ENCODE data around the gene LGALS9.
"Not testable (repeated sequence)": the region's sequence is repeated elsewhere in the genome, so short reads cannot be mapped to it uniquely, and the experiment has no call there.

Gene LGALS9

DNA sequence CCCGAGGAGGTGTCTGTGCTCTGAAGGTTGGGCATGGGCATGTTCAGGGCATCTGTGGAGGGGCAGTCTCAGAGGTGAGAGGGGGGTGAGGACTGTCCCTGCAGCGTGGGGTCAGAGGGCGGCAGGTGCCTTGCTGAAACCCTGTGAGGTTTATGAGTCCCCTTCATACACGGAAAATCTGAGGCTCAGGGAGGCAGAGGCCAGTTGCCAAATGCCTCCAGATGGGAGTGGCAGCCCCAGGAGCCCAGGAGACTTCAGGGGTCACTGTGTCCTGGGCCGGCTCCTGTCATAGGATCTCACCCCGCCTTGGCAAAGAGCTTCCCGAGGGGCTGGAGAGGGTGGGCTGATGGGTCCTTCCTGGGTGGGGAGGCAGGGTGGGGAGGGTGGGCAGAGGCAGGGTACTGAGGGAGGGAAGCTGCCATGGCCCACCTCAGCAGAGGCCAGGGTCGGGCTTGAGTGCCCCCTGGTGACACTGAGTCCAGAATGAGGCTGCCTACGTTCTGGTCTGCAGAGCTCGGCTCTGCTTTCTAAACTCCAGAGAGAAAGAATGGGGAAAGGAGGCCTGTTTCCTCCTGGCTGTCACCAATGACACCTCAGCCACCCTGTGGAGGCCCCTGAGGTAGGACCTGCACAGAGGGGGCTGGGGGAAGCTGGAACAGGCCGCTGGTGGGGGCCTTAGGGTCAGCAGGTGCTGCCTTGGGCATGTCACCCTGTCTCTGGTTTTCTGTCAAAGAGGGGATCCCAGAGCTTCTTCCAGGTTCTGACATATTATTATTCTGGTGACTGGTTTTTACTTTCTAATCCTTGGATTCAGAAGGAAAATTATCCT, 1.1 kb downstream of the LGALS9 start:
- DNase-seq = no peak

DNA sequence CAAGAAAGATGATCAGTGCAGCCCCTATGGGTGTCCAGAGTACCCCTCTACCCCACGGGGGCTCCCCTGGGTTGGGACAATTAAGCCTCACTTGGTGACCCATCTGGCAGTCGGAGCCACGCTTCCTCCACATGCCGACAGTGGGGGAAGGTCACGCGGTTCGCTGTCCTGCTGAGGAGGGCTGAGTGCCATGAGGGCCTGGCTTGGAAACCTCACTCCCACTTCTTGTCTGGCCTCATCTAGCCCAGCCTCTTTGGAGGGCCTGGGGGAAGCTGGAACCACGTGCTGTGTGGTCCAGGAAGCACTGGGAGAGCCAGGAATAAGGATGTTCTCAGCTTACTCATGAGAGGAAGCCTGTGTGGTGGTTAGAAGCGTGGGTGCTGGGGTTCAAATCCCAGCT, 1.8 kb downstream of the LGALS9 start:
- DNase-seq = not testable (repeated sequence)

DNA sequence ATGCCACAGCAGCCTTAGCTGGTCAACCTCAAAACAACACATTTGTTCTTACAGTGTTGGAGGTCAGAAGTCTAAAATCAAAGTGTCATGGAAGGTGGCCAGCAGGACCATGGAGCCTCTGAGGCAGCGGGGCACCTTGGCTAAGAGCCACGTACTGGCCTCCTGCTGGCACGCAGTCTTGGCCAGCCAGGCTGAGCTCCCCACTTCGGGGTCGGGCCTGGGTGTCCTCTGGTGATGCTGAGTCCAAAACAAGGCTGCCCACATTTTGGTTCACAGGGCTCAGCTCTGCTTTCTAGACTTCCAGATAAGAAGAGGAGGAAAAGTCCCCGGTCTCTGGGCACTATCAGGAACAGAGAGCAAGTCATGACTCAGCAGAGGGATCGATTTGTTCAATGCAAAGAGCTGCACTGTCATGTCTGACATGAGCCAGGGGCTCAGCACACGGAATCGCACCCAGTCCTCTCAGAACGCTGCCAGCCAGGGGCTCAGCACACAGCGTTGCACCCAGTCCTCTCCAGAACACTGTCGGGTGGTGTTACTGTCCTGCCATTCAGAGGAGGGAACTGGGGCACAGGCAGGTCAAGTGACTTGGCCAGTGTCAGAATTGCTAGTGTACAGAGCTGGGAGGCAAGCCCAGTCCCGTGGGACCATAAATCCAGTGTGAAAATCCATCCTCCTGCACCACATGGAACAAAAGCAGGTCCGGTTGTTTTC, 2.5 kb downstream of the LGALS9 start:
- DNase-seq = no peak

DNA sequence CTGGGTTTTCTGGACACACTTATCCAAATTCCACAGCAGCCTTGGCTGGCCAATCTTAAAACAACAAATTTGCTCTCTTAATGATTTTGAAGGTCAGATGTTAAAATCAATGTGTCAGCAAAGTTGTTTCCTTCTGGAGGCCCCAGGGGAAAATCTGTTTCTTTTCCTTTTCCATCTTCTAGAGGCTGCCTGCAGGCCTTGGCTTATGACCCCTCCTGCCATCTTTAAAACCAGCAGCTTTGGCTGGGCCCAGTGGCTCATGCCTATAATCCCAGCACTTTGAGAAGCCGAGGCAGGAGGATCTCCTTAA, 3.0 kb downstream of the LGALS9 start:
- DNase-seq = no peak

DNA sequence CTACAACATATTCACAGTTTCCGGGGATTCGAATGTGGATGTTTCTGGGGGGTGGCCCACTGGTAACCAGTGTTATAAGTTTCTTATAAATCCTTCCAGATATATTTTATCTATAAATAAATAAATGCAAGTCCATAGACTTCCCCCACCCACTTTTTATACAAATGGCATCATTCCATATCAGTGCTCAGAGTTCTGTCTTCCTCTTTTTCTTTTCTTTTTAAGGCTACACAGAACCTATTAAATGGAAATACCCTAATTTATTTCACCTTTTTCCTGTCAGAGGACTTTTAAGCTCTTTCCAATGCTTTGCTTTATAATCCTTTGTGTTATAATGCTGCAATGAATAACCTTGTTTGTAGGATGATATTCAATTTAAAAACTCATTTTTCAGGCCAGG, 3.8 kb downstream of the LGALS9 start:
- no peak for DNase-seq

DNA sequence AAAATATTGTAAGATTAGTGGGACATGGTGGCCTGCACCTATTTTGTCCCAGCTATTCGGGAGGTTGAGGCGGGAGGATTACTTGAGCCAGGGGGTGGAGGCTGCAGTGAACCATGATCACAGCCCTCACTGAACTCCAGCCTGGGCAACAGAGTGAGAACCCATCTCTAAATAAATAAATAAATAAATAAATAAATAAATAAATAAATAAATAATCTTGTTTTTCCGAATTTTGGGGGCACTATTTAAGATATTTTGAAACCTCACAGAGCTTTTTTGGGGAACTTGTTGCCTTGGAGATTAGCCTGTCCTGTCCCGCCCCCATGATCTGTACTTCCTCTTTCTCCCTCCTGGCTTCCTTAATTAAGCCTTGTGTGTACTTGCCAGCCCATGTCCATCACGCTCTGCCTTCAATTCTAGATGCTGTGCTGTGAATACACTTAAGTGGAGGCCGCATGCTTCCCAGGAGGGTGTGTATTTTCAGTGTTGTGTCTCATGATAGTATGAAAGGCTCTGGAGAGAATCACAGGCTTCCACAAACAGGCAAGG, 4.4 kb downstream of the LGALS9 start:
- DNase-seq = no peak

DNA sequence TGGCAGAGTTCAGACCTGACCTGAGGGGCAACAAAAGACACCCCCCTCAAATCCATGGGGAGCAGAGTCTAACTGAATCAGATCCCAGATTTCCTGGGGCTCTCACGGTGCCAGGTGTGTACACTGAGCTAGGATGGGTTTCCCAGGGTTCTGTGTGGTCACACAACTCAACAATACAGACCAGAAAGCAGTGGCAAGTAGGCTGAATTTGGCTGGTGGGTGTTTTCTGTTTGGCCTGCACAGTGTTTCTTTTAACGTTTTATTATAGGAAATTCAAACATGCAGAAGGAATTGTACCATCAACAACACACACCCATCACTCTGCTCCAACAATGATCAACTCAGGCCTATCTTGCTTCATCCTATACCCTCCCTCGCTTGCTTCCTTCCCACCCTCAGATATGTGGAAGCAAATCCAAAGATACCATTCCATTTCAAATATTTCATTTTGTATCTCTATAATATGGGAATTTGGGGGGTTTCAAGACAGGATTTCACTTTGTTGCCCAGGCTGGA, 5.1 kb downstream of the LGALS9 start:
- not testable (repeated sequence) for DNase-seq

DNA sequence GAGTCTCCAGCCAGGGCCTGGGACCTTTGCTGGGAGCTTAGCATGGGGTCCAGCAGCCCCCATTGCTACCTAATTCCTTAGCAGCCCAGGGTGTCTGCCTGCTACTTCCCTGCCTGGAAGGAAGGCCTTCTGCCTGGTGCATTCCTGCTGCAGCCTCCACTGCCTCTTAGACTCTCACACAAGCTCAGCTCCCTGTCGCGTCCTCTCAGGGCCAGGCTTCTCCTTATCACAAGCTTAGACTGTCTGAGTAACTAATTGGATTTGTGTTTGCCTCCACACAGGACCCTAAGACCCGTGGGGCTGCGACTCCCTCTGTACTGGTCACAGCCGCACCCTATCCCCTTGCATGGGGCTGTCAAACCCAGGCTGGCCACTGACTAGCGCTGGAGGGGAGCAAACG, 6.8 kb downstream of the LGALS9 start:
- not testable (repeated sequence) for DNase-seq

DNA sequence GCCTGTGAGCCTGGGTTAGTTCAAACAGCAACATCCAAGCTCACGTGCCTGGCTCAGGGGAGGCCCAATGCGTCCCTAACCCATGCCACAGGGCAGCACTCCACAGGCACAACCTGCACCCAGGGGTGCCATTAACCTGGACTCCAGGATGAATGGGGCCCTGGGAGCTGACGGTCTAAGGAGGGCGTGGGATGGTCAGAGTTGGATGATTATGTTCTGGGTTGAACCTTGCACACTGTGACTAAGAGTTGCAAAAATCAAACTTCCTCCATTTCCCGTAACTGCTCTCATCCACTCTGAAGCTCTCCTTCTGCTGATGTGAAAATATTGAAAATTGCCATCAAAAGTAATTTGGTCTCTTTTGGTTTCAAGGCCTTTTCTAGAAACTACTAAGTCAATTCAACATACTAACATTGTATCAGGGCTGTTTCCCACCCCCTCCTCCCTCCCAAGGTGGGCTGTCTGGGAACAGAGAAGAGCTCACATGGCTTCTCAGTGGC, 7.5 kb downstream of the LGALS9 start:
- DNase-seq = not testable (repeated sequence)

DNA sequence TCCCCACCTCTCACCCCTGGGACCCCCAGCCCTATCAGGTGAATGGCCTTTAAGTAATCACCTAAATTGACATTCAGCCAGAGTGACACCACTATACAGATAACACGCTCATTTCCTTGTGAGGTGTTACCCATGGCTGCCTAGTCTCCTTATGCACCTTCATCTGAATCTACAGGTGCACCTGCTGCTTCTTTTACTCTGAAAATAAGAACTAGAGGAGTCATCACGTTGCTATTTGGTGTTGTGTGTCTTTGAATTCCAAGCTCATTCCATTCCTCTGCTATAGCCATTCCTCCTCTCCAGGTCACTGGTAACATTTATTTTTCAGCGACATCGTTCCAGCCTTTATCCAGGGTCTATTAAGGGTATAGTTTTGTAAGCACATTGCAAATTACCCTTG, 9.8 kb downstream of the LGALS9 start:
- no peak for DNase-seq

DNA sequence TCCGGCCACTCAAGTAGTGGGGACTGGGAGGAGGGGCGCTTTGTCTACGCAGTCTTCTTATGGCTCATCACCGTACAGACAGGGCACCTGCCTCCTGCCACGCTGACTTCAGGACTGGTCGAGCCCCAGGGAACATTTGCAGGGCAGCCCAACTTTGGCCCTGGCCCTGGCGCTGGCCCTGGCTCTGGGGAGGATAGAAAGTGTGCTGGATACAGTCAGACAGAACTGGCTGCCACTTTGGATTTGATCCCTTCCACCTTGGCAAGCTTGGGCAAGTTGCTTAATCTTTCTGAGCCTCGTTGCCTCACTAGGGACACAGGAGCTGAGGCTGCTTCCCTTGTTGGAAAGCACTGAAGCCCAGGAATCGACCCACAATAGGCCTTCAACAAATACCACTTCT, 13.6 kb downstream of the LGALS9 start:
- no peak for DNase-seq

DNA sequence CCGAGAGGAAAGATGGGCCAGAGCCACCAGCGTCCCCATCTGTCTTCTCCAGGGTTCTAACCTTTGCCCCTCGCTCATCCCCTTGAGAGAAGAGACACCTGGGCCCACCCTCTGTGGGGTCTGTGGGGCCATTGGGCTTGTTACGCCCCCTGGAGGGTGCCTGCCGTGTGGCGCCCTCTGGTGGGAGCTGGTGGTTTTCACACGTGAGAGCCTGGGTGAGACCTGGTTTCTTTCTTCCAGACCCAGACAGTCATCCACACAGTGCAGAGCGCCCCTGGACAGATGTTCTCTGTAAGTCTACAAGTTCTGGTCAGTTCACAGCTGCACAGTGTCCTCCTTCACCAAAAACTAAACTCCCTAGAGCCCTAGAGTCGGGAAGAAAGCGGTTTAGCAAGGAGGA, 14.6 kb downstream of the LGALS9 start:
- DNase-seq = not testable (repeated sequence)

DNA sequence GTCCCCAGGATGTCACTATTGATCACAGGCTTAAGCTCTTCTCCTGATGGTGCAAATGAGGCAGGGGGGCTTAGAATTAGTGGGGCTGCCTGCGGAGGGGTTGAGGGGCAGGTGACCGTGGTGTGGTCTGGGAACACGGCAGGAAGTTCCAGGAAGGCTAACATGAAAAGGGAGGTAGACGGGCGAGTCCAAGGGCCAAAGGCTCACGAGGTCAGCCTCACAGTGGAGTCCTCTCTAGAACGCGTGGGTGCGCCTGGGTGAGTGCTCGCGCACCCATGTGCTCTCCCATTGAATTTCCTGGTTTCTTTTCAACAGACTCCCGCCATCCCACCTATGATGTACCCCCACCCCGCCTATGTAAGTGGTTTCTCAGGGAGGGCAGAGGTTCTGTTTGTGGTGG, 15.2 kb downstream of the LGALS9 start:
- DNase-seq = no peak

DNA sequence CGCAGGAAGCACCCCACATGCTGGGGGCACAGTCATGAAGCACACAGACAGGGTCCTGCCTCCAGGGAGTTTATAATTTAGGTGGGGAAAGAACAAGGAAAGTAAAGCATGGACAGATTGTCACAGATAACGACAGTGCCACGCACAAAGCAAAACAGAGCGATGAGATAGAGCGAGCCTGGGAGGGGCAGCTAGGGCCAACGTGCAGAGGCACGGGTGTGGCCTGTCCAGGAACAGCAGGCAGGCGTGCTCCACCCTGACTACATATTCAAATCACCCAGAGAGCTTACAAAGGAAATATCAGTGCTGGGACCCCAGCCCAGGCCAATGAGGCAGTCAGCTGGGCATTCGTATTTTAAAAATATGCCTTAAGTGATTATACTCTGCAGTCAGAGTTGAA, 16.8 kb downstream of the LGALS9 start:
- no peak for DNase-seq

DNA sequence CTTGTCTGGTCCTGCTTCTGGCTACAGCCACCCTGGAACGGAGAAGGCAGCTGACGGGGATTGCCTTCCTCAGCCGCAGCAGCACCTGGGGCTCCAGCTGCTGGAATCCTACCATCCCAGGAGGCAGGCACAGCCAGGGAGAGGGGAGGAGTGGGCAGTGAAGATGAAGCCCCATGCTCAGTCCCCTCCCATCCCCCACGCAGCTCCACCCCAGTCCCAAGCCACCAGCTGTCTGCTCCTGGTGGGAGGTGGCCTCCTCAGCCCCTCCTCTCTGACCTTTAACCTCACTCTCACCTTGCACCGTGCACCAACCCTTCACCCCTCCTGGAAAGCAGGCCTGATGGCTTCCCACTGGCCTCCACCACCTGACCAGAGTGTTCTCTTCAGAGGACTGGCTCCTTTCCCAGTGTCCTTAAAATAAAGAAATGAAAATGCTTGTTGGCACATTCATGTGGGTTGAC, 18.2 kb downstream of the LGALS9 start:
- DNase-seq = not testable (repeated sequence)

DNA sequence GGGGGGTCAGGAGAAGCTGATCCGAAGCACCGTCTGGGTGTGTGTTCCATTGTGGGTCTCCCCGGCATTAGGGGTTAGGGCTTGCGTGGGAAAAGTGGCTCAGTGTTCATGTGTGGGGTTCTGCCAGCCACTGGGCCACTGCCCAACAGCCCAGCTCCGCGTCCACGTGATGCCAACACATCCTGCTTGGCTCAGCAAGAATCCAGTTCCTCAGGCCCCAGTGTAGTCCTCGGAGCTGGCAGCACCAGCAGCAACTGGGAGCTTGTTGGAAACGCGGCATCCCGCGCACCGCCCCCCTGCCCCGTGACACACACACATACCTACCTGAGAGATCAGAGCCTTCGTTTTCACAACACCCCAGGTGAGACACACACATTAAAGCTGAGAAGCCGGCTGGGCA, 18.9 kb downstream of the LGALS9 start:
- no peak for DNase-seq

DNA sequence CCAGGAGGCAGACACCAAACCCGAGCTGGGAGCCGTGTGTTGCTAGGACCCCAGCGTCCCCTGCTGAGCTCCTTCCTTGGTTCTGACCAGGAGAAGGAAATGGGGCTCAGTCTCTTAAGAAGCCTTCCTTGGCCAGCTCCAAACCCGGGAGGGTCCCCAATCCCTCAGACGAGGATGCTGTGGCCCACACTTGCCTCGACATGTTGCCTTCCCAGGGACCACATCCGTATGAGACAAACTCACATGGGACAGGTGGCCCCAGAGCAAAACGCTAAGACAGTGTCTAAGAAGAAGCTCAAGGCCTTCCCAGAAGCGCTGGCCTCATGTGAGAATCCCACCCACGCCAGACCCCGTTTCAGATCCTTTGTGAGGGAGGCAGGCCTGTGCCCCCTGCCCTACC, 19.8 kb downstream of the LGALS9 start:
- DNase-seq = no peak

DNA sequence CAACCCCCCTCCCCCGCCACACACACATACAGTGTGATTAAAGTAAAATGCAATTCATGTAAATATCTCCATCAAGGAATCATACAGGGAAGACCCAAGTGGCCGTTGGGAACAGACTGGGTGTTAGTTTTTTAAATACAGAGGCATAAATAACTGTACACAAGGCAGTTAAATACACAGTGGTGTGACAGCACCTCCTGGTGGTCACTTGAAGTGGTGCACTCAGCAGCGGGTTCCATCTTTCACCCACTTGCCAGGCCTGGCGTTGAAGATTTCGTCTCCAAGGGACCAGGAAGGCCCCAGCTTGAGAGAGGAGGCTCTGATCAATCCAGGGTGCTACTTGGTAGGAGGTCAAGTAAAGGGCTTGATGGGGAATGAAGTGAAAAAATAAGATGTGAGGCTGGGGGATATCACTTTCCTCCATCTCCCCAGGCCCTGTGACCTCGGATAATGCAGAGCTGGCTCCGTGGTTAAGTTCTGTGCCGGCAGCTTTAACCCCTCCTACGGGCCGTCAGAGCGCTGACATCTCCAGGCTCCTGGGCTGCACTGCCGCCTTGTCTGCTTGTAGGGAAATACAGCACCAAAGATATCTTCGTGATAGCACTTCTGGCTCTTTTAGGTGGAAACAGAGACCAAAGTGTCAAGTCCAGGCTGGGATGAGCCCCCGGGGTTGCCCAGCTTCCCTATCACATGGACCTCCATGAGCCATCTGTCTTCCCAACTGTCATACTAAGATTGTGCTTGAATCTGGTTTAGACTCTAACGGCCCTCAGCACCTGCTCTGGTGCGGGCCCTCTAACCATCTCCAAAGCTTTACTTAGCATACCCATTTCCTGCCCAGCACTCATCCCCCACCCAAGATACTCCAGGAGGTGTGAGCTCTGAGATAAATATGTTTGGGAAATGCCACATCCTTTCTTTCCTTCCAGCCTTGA, 20.7 kb downstream of the LGALS9 start:
- no peak for DNase-seq

DNA sequence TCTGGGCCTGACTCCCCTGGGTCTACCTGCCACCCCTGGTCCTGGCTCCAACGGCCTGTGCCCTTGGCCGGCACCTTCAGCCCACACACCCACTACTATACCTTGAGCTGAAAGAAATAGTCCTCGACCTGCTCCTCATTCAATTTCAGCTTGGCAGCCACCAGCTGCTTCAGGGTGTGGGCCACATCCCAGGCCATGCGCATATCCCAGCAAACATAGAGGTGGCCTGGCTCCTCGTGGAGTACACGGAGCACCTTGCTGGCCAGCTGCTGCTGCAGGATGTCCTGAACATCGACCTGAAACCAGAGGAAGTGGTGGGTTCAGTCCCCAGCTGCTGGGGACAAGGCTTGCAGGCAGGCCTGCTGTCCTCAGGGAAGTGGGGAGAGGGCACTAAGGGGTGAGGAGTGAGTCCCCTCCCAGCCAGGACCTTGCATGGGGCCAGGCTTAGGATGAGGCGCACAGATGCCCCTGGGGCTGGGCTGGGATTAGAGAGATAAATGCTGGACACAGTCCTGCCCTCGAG, 22.5 kb downstream of the LGALS9 start:
- DNase-seq = not testable (repeated sequence)

DNA sequence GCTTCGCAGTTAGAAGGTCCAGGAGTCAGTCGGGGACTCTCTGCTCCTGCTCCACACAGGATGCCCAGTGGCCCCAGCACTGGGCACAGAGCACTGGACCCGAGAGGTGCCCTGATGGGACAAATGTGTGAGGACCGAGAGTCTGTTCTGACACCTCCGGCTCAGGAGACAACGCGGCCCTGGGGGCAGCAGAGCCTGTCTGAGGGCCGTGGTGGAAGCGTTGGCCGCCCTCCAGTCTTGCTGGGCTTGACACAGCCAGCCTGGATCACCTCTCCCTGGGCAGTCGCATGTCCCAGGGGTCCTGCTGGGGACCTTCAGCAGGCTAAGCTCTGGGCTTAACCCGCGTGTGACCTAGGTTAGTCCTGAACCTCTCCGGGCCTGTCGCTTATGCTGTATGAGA, 23.1 kb downstream of the LGALS9 start:
- no peak for DNase-seq

DNA sequence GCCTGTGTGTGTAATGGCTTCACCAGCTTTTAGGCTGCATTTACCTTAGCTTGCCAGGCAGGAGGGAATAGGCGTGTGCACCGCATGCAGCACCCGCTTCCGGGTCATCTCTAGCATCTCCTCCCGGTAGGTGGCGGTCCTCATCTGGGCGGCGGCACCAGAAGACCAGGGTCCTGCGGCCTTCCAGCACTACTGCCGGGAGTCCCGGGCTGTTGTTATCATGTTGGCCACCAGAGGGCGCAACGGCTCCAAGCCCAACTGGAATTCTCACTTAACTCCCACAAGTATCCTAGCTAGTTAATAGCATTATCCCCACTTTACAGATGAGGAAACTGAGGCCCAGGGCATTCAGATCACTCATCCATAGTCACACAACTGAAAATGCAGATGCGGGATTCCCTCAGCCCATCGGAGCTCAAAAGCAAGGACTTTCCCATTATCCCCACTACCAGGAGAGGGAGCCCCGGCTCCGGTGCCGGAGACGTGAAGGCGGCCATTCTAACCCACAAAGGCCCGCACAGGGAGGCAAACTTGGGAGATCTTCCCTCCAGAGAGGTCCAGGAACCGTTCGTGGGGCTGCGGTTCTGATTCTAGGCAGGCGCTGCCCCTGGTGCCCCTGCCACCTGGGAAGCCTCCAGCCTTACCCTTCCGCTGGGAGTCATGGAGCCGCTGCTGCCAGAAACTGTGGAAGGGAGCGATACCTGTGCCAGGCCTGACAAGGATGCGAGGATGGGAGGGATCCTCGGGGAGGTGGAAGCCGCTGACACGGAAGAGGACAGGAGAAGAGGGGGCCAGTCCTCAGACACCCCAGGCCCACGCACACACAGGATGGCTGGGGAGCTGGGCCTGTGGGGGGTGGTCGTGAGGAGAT, 23.9 kb downstream of the LGALS9 start:
- peak; percentile 3 for DNase-seq

Data from DMS79 (cell line).